ENCODE data around the gene COPB2. TPM values are rescaled to one million over a fixed set of nuclear protein-coding genes. Genes with fewer than 3 reads are reported as not detected.
"Not testable (repeated sequence)": the region's sequence is repeated elsewhere in the genome, so short reads cannot be mapped to it uniquely, and the experiment has no call there.

The COPB2 gene
- 100 to 1,000 TPM; 164 to 176 (median 173) TPM for polyA plus RNA-seq (ENCODE audit: insufficient read length in 3 of 3)

DNA sequence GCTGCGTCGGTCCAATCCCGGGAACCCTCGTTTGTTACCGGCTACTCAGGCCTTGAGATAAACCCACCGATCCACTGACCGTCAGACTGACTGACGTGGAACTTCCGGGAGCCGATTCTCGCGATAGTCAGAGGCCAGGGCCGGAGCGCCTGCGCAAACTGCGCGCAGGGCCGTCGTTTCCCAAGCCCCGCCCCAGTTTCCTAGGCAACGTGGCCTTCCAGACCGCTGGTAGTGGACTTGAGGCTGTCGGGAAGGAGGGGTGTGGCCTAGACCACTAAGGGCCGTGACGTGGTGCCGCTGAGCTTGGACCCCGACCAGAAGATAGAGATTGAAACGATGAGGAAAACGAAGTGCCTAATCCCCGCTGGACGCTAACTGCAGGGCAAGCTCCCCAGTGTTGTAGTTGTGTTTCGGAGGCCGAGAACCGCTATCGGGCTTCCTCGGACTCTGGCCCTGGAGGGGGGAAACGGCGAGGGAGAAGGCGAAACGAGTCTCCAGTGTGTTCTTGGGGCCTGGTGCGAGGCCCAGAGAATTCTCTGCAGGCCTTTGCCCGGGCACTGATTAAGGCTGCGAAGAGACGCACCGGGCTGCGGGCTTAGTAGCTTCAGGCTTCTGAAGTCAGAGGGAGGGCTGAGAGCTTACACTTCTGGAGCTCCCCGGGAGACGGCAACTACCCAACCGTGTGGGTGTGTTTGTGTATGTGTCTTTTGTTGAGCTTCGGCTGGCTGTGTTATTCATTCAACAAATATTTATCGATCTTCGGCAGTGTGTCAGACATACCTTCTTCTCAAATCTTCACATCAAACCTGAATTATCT lies at the start of gene COPB2:
Gene COPB2 (minus strand): TSS at position 96 of the 817 bp plus-strand sequence. CDS start 97 bp downstream, outside the sequence.
- peak; percentile 97 to 99 (median 99) for DNase-seq (ENCODE audit: low read depth in 3 of 3, low spot score in 2 of 3)

DNA sequence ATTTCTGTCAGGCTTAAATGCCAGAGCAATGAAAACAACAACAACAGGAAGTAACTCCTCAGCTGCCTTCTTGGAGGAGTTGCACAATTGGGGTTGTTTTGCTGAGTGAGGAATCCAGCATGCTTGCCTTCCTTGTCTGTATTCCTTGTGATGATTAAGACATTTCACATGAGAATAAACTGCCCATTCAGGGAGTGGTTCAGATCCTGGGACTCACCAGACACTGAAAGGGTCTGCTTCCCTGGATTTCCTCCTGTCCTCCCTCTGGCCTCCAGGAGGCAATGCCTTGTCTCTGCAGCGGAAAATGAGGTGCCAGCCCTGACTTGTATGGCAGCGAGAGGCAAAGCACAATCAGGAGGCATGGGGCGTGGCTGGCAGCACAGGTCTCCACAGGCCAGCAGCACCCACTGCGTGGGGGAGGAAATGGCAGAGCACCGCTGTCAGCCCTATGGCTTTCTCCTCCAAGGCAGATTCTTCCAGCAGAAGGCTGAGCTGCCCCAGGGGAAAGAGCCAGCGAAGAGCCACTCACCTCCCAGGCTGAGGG lies 45.4 kb upstream of the COPB2 start:
- DNase-seq (ENCODE audit: low read depth in 3 of 3, low spot score in 2 of 3): no peak

DNA sequence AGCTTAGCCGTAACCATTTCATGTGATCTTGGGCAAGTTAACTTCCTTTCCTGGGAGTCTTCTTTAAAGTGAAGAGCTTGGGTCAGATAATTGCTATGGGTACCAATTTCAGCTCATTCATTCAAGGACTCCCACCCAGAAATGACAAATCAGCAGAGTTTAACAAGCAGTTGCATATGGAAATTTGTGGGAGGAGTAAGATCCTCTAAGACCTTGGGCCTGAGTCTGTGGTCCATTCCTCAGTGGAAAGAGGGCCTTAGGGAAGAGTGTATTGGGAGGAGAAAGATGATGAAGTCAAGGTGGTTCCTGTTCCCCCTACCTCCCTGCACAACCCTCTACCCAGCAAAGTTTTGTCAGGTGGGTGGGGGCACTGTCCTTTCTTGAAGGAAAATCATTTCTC lies 44.8 kb upstream of the COPB2 start:
- no peak for DNase-seq (ENCODE audit: low read depth in 3 of 3, low spot score in 2 of 3)

DNA sequence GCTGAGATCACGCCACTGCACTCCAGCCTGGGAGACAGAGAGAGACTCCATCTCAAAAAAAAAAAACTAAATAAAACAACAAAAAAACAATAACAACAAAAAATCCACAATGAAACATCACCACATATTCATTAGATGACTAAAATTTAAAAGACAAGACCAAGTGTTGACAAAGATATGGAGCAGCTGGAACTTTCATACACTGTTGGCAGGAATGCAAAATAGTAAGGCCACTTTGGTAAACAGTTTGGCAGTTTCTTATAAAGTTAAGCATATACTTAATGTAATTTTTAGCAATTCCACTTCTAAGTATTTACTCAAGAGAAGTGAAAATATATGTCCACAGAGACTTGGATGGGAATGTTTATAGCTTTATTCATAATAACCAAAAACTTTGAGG lies 43.6 kb upstream of the COPB2 start:
- no peak for DNase-seq (ENCODE audit: low read depth in 3 of 3, low spot score in 2 of 3)

DNA sequence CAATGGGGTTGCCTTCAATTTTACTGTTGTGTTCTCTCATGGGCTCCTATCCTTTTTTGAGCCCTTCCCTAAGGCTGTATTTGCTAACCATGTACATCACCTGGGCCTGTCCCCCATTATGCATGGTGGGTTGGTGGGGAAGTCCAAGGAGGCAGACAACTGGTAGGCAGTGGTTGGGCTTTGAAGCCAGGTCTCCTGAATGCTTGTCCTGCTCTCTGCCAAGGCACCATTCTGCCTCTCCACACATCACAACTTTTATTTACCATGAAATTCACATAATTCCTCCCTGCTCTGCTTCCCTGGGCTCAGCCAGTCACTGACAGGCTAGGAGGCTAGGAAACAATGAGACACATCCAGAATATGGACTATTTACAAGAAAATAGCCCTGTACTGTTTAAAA lies 41.0 kb upstream of the COPB2 start:
- no peak for DNase-seq (ENCODE audit: low read depth in 3 of 3, low spot score in 2 of 3)

DNA sequence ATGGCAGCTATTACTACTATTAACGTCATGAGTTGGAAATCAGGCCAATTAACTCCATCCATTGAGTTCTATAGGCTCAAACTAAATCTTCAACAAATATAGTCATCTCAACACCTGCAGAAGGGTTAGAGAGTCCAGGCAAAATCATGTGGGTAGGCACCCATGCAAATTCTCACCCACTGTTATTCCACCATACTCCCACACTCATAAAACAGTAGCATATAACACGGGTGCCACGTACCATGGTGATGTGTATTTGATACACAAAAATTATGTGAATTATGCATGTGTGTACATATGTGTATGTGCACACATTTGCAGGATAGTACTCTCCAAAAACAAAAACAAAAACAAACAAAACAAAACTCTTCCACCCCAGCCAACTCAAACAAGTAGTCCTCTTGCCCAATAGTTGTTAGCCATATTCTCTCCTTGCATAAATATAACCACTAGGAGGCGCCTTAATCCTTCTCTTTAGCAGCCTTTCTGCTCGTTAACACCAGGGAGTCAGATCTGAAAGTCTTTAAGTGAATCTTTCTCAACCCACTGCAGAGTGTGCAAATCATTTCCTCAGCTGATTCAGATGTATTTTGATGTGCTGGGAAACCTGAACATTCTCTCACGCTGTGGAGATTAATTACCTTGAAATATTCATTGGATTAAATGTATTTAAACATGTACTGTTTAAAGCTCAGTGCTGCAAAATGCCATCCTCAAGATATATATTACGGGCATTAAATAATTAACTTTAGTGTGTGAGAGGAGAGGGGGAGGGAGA lies 38.0 kb upstream of the COPB2 start:
- peak; percentile 50 to 63 (median 61) for DNase-seq (ENCODE audit: low read depth in 3 of 3, low spot score in 2 of 3)

DNA sequence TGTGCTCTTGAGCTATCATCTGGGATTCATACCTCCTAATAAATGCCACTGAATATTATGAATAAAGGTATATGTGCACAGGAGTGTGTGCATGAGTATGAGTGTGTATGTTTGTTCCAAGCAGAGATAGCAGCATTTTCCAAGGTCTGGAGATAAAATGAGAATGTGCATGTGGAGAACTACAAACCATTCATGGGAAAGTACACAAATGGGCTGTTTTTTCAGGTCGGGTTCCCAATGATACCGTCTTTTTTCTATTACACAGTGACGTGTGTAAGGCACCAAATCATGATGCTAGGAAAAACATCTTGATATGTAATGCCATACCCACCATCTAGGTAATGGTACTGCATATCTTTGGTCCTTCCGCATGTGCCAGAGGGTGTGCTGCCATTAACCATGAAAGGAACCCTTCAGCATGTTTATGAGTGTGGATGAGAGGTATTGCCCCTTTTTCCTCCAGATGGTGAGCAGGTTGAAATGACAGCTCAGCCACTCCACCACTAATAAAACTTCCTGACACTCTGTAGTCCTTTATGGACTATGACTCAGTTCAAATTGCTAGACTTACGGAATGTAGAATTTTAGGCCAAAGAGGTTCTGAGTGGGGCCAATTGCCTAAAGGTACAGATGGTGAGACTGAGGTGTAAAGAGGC lies 36.4 kb upstream of the COPB2 start:
- DNase-seq (ENCODE audit: low read depth in 3 of 3, low spot score in 2 of 3): no peak

DNA sequence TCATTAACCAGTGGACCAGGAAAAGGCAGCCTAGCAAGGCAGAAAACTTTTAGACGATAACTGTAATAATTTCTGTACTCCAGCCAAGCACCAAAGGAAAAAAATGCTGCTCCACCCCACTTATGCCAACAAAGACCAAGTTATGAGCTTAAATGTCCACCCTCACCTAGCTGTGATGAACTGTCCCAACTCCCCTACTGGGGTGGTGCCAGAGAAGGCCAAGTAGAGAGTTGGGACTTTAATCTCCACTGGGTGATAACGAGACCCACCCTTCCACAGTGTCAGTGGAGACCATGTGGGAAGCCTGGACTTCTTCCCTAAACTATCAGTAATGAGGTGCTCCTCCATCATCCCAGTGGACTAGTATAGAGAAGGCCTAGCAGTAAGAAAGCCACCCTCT lies 33.8 kb upstream of the COPB2 start:
- no peak for DNase-seq (ENCODE audit: low read depth in 3 of 3, low spot score in 2 of 3)

DNA sequence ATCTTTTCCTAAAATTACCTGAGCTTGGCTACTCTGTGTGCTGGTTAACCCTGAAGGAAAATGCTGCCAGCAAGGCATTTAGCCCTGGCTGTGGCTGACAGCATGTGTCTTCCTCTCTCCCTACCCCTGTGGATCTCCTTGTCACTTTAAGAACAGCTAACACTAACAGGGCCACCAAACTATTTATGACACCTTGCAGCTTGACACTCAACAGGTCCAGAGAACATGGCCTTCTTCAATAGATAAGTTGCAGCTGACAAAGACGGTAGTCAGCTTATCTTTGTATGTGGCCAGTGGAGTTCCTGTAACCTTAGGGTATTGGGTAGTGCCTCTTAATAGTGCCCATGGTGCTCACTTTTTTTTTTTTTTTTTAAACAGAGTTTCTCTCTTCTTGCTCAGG lies 32.0 kb upstream of the COPB2 start:
- no peak for DNase-seq (ENCODE audit: low read depth in 3 of 3, low spot score in 2 of 3)

DNA sequence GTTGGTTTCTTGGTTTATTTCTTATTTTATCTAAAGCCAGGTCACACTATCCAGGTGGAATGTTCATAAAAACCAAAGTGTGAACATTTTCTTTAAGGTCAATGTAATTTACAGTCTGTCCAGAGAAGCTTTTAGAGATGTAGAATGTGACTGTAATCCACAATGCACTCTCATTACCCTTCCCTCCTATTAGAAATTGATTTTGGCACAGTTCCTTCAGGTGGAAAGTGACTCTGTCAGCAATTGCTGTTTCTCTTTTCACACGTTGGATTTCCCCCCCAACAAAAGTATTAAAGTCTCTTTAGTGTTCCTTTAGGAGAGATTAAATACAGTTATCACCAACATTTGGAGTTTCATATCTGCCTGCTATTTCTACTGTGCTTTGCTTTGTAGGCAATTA lies 31.6 kb upstream of the COPB2 start:
- DNase-seq (ENCODE audit: low read depth in 3 of 3, low spot score in 2 of 3): no peak

DNA sequence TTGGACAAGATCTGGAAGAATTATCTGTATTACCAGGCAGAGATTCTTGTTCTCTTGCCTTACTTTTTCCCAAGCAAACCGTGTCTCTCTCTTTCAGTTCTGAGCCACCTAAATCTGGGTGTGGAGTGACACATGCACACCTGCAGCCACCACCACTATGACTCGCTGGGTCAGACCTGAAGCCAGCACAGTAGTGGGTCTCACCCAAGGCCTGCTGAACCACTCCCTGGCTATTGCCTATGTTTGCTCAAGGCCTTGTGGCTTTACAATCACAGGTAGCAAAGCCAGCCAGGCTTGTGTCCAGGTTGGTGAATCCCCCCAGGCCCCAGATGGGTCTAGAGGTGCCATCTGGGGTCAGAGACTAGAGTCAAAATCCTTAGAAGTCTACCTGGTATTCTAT lies 28.7 kb upstream of the COPB2 start:
- DNase-seq (ENCODE audit: low read depth in 3 of 3, low spot score in 2 of 3): no peak

DNA sequence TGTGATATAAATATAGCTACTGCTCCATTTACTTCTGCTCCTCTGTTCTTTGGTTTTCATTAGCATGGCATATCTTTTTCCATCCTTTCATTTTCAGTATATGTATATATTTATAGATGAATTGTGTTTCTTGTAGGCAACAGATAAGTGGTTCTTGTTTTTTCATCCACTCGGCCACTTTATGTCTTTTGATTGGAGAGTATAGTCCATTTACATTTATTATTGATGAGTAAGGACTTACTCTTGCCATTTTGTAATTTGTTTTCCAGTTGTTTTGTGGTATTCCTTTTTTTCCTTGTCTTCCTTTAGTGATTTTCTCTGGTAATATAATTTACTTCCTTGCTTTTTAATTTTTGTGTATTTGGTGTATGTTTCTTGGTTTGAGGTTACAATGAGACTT lies 26.8 kb upstream of the COPB2 start:
- no peak for DNase-seq (ENCODE audit: low read depth in 3 of 3, low spot score in 2 of 3)

DNA sequence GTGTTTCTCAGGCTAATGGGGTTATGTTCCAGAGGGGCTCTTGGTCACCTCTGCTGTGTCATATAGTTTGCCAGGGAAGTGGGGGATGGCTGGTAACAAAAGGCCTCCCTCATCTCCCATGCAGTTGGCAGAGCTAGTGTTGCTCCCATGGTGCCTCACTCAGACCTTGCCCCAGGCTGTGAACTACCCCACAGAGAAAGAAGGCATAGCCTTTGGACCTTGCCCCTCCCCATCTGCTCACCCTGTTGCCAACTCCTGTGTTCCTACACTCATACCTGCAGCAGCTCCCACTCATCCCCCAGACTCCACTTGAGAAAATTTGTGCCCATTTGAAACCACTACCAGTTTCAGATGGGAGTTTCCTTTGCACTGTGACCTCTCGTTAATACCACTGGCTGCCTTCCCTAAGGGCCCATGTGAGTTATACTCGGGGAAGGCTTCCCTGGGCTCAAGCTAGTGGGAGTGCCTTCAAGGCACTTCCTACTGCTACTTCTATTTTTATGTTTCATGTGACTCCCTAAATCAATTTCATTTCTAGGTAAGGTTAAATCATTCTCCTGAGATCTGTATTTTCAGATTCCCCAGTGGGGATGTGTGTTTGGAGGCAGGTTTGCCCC lies 25.3 kb upstream of the COPB2 start:
- DNase-seq (ENCODE audit: low read depth in 3 of 3, low spot score in 2 of 3): no peak

DNA sequence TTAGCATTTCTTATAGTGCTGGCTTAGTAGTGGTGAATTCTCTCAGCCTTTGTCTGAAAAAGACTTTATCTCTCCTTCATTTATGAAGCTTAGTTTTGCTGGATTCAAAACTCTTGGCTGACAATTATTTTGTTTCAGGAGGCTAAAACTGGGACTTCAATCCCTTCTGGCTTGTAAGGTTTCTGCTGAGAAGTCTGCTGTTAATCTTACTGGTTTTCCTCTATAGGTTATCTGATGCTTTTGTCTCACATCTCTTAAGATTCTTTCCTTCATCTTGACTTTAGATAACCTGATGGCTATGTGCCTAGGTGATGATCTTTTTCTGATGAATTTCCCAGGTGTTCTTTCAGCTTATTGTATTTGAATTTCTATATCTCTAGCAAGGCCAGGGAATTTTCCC lies 23.4 kb upstream of the COPB2 start:
- not testable (repeated sequence) for DNase-seq (ENCODE audit: low read depth in 3 of 3, low spot score in 2 of 3)

DNA sequence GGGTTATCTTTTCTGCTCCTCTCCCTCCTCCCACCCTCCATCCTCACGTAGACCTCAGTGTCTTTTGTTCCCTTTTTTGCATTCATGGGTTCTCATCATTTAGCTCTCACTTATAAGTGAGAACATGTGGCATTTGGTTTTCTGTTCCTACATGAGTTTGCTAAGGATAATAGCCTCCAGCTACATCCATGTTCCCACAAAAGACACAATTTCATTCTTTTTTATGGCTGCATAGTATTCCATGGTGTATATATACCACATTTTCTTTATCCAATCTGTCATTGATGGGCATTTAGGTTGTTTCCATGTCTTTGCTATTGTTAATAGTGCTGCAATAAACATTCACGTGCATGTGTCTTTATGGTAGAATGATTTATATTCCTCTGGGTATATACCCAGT lies 11.7 kb upstream of the COPB2 start:
- DNase-seq (ENCODE audit: low read depth in 3 of 3, low spot score in 2 of 3): not testable (repeated sequence)

DNA sequence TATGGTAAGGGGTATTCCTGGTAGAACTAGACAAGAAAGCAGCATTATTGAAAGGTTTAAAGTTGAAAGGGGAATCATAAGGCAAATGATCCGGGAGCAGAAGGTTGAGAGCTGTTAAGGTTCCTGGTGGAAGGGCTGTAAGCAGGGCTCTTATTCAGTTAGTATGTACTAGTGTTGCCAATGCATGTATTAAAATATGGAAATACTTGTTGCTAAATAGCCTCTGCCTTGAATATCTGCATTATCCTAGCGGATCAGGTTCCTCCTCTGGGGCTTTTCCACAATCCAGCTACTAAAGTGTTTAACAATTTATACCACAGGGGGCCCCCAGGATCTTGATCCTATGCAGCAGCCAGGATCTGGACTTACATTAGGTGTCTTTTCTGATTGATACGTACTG lies 7.3 kb upstream of the COPB2 start:
- DNase-seq (ENCODE audit: low read depth in 3 of 3, low spot score in 2 of 3): no peak

DNA sequence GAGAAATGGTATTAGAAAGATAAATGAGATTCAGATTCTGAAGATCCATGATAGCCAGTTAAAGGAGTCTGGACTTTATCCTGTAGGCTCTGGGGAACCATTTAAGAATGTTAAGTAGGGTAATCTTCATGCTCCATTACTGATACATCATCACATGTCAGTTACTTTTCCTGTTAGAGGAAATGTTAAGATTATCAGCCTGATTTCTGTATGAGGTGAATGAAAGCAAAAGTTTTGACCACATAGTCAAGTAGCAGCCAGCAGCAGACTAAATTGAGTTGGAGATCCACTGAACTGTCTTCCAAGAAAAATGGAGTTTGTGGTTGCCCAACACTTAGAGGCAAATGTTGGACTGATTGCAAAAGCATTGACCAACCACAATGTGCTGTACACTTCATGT lies 4.7 kb upstream of the COPB2 start:
- no peak for DNase-seq (ENCODE audit: low read depth in 3 of 3, low spot score in 2 of 3)

DNA sequence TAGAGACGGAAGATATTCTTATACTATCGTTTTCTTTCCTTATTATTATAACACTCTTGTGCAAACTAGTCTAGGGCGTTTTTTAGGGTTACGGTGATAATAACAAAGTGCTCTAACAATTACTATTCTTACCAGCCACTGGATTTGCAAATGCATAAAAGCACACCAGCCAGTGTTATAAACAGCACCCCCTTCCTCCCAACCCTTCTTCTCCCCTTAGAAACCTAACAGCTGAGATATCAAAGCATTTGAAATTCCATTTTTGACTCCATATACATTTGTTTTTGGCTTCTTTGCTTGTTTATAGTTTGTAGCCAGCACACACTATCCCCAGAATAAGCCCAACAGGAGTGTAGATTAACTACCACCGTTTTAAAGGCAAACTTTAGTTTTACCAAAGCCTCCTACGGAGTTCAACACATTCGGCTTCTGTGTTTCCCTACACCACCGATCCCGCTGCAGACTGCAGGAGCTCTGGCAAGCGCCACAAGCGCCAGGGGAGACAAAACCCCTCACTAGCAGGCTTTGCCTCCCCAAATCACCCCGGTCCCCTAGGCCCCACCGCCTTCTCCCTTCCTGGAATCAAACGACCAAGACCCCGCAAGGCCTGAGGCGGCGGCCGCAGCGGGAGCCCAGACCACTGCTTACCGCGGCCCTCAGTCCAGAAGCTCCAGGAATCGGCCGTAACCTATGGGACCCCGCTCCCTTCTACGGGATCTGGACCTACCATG lies 461 bp downstream of the COPB2 start:
- DNase-seq (ENCODE audit: low read depth in 3 of 3, low spot score in 2 of 3): peak in 1 of 3 donors; percentile 16

DNA sequence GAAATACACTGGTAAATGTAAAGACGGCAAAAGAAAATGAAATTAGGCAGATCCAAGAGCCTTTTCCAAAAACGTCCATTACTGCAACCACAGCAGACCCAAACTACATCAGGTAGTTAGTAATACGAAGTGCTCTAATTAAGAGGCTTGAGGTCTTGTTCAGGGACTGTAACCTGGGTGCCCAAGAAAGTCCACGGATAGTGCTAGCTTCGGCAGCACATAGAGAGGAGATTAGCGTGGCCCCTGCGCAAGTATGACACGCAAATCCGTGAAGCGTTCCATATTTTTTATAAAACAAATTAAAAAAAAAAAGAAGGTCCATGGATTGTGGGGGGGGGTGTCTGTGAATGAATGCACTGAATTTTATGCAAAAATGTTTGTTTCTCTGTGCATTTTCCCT lies 1.4 kb downstream of the COPB2 start:
- no peak for DNase-seq (ENCODE audit: low read depth in 3 of 3, low spot score in 2 of 3)

DNA sequence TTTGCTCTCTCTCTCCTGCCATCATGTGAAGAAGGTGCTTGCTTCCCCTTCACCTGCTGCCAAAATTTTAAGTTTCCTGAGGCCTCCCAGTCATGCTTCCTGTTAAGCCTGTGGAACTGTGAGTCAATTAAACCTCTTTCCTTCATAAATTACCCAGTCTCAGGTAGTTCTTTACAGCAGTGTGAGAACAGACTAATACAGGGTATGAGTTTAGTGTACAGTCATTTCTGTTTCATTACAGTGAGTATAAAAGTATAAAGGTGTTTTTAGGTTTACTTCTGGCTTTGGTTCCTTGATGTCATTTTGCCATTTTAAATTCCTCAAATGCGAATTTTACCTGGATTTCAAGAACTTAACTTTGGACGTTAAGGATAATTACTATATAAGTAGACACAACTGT lies 7.2 kb downstream of the COPB2 start:
- DNase-seq (ENCODE audit: low read depth in 3 of 3, low spot score in 2 of 3): not testable (repeated sequence)
